Cortex of kidney (tissue), 1 donor: ENCODE data around the gene PAFAH2.

Experiments
- DNase-seq: peaks from one replicate; lab custom pipeline; 2025; lab: John Stamatoyannopoulos, UW

Gene PAFAH2

GRCh38 chr1:25929016-25929415, 68.8 kb downstream of the PAFAH2 start:
- no peak for DNase-seq

- DNase-seq: no peak
Measured at GRCh38 chr1:25927521-25928265, 70.2 kb downstream of the PAFAH2 start.

- DNase-seq: no peak
Measured at GRCh38 chr1:25926731-25927496, 70.9 kb downstream of the PAFAH2 start.

GRCh38 chr1:25924454-25924853, 73.4 kb downstream of the PAFAH2 start:
- no peak for DNase-seq

GRCh38 chr1:25922971-25923552, 74.8 kb downstream of the PAFAH2 start:
- no peak for DNase-seq

- no peak for DNase-seq
Measured at GRCh38 chr1:25922056-25922970, 75.5 kb downstream of the PAFAH2 start.

- no peak for DNase-seq
Measured at GRCh38 chr1:25918615-25919014, 79.2 kb downstream of the PAFAH2 start.

- DNase-seq: no peak
Measured at GRCh38 chr1:25917996-25918395, 79.9 kb downstream of the PAFAH2 start.

- DNase-seq: no peak
Measured at GRCh38 chr1:25916460-25916859, 81.4 kb downstream of the PAFAH2 start.

GRCh38 chr1:25914074-25914995, 83.5 kb downstream of the PAFAH2 start:
- DNase-seq: no peak

GRCh38 chr1:25913206-25913605, 84.7 kb downstream of the PAFAH2 start:
- no peak for DNase-seq

- no peak for DNase-seq
Measured at GRCh38 chr1:25912076-25912831, 85.6 kb downstream of the PAFAH2 start.

GRCh38 chr1:25911162-25911561, 86.7 kb downstream of the PAFAH2 start:
- no peak for DNase-seq
